ENCODE measurements around the gene MIPOL1. TPM values are rescaled to one million over a fixed set of nuclear protein-coding genes. Genes with fewer than 3 reads are reported as not detected.

The MIPOL1 gene
- total and polyA plus RNA-seq, 2 of the 4 experiments (the other 2 are of a cell fraction), result 2.7 to 5.9 TPM

DNA sequence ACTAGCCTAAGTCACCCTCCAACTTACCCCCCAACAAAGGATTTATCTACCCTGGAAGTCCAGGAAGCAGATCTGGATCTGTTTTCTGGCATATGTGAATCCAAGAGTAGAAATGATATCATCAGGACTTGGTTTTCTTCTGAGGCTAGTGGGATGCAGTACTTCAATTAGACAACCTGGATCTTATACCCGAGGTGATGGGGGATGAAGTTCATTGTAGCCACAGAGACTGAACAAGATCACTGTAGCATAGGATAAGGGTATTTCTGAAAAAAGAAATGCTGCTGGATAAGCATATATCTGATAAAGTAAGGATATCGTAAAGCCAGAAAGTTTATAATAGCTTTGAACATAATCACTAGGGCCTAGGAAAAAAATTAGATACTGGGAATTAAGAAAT is 222.9 kb downstream of the MIPOL1 start:
- Histone ChIP-seq H3K4ac (ENCODE audit: low read depth, low read length) (no peak overlapping the region), H3K9me1 (ENCODE audit: insufficient read depth, low read length) (no peaks in the 10 kb centered on the region), H3K23ac (ENCODE audit: low read depth, low read length) (no peak overlapping the region), H2BK15ac (ENCODE audit: low read depth, low read length) (no peak overlapping the region), H2BK5ac (ENCODE audit: low read depth, low read length, poor library complexity, severe bottlenecking) (no peak overlapping the region), H2BK120ac (ENCODE audit: low read depth, low read length) (no peak overlapping the region), H3K36me3 (ENCODE audit: control insufficient read depth, insufficient read depth, low read length) (no peaks in the 10 kb centered on the region), H3K27ac (ENCODE audit: insufficient read depth, low read length) (no peak overlapping the region), H3K18ac (ENCODE audit: low read depth, low read length) (no peak overlapping the region), H3K4me1 (ENCODE audit: control insufficient read depth, insufficient read depth, low read length) (no peaks in the 10 kb centered on the region), H3K9me3 (ENCODE audit: control insufficient read depth, insufficient read depth, low read length) (no peaks in the 10 kb centered on the region), H3K79me1 (ENCODE audit: low read depth in 1 of 2, low read length in 2 of 2) (no peaks in the 10 kb centered on the region), H4K20me1 (ENCODE audit: insufficient read depth, low read length) (no peaks in the 10 kb centered on the region), H2AK5ac (ENCODE audit: low read depth, low read length) (no peak overlapping the region), H3K9ac (ENCODE audit: low read depth, low read length) (no peak overlapping the region), H3K56ac (ENCODE audit: extremely low read depth, insufficient read depth, low read length) (no peak overlapping the region), H4K5ac (ENCODE audit: low read depth, low read length) (no peak overlapping the region), H3K14ac (replicated peaks; ENCODE audit: low read depth, low read length) (no peak overlapping the region), H2BK20ac (ENCODE audit: low read depth, low read length) (no peak overlapping the region), H2AFZ (replicated peaks; ENCODE audit: low read length, poor library complexity) (no peak overlapping the region), H4K8ac (ENCODE audit: low read depth in 2 of 2, low read length in 2 of 2) (no peak overlapping the region), H2AK9ac (replicated peaks; ENCODE audit: low read depth, low read length, poor library complexity) (no peak overlapping the region), H3K27me3 (ENCODE audit: control insufficient read depth, insufficient read depth, low read length) (no peaks in the 10 kb centered on the region), H4K91ac (ENCODE audit: insufficient read depth, low read depth, low read length) (no peak overlapping the region), H3K4me3 (ENCODE audit: insufficient read depth, low read depth, low read length) (no peak overlapping the region), H3K4me2 (ENCODE audit: low read depth, low read length) (no peak overlapping the region)
- intact Hi-C loops (cut with micrococcal nuclease) (loop anchor here (5.0 kb wide), 1 partner anchor 153 kb away; no protein-coding TSS in a partner anchor), dilution Hi-C loops (cut with HindIII; ENCODE audit: low sequenced_read_pairs, unreplicated experiment) (no loop called here), in situ Hi-C loops (cut with MboI; ENCODE audit: low sequenced_read_pairs) (no loop called here)
- 100% methylated on average over 1 of the region's 2 CpGs; no CpG with 5 or more reads in 1 of the 2 experiments for WGBS, 2 experiments (ENCODE audit: extremely low coverage in 2 of 2, insufficient read length in 1 of 2)
- DNase-seq (no peak), ATAC-seq (ENCODE audit: low read depth) (no peak)
- no peak for TF ChIP-seq FOS (IDR thresholded peaks at IDR 0.05; ENCODE audit: low read depth, low read length)
- no peak for TF ChIP-seq RCOR1 (IDR thresholded peaks at IDR 0.05; ENCODE audit: insufficient replicate concordance, low read length)
- TF ChIP-seq CEBPB (IDR thresholded peaks at IDR 0.05; ENCODE audit: low read depth, low read length), result no peak
- TF ChIP-seq SMC3 (IDR thresholded peaks at IDR 0.05; ENCODE audit: low read depth, low read length), result no peak
- no peak for TF ChIP-seq BHLHE40 (IDR thresholded peaks at IDR 0.05; ENCODE audit: low read depth, low read length)
- TF ChIP-seq RFX5 (IDR thresholded peaks at IDR 0.05; ENCODE audit: low read depth, low read length), result no peak
- TF ChIP-seq, protein P1, sequence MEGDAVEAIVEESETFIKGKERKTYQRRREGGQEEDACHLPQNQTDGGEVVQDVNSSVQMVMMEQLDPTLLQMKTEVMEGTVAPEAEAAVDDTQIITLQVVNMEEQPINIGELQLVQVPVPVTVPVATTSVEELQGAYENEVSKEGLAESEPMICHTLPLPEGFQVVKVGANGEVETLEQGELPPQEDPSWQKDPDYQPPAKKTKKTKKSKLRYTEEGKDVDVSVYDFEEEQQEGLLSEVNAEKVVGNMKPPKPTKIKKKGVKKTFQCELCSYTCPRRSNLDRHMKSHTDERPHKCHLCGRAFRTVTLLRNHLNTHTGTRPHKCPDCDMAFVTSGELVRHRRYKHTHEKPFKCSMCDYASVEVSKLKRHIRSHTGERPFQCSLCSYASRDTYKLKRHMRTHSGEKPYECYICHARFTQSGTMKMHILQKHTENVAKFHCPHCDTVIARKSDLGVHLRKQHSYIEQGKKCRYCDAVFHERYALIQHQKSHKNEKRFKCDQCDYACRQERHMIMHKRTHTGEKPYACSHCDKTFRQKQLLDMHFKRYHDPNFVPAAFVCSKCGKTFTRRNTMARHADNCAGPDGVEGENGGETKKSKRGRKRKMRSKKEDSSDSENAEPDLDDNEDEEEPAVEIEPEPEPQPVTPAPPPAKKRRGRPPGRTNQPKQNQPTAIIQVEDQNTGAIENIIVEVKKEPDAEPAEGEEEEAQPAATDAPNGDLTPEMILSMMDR (conservative IDR thresholded peaks at IDR 0.05; ENCODE audit: low read depth, low read length), result no peak
- TF ChIP-seq, protein P2, sequence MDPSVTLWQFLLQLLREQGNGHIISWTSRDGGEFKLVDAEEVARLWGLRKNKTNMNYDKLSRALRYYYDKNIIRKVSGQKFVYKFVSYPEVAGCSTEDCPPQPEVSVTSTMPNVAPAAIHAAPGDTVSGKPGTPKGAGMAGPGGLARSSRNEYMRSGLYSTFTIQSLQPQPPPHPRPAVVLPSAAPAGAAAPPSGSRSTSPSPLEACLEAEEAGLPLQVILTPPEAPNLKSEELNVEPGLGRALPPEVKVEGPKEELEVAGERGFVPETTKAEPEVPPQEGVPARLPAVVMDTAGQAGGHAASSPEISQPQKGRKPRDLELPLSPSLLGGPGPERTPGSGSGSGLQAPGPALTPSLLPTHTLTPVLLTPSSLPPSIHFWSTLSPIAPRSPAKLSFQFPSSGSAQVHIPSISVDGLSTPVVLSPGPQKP (IDR thresholded peaks at IDR 0.05; ENCODE audit: borderline replicate concordance, low read depth, low read length), result no peak
- TF ChIP-seq MAFK (IDR thresholded peaks at IDR 0.05; ENCODE audit: low read depth, low read length), result no peak
- TF ChIP-seq CHD1 (IDR thresholded peaks at IDR 0.05; ENCODE audit: low read depth, low read length), result no peak
- TF ChIP-seq MXI1 (IDR thresholded peaks at IDR 0.05; ENCODE audit: borderline replicate concordance, low read depth, low read length), result no peak
- no peak for TF ChIP-seq RAD21 (IDR thresholded peaks at IDR 0.05; ENCODE audit: low read length)
- TF ChIP-seq, protein P3, sequence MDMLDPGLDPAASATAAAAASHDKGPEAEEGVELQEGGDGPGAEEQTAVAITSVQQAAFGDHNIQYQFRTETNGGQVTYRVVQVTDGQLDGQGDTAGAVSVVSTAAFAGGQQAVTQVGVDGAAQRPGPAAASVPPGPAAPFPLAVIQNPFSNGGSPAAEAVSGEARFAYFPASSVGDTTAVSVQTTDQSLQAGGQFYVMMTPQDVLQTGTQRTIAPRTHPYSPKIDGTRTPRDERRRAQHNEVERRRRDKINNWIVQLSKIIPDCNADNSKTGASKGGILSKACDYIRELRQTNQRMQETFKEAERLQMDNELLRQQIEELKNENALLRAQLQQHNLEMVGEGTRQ (IDR thresholded peaks at IDR 0.05; ENCODE audit: low read depth, low read length), result no peak
- no peak for TF ChIP-seq NFE2L2 (IDR thresholded peaks at IDR 0.05; ENCODE audit: low read depth, low read length)
- no peak for TF ChIP-seq POLR2A (IDR thresholded peaks at IDR 0.05; ENCODE audit: low read depth, low read length)
- TF ChIP-seq MAZ (IDR thresholded peaks at IDR 0.05; ENCODE audit: borderline replicate concordance, low read depth, low read length), result no peak
- POLR2A ChIA-PET (ENCODE audit: unreplicated experiment), result no interaction called here
- BruUV-seq (replicated peaks), result no TSS peak
- CTCF ChIA-PET, result no interaction called here
